HG03196 (cell line): ENCODE data around the gene ZNF639.
"Not testable (repeated sequence)": the region's sequence is repeated elsewhere in the genome, so short reads cannot be mapped to it uniquely, and the experiment has no call there.

Source experiments
- ATAC-seq: cut with Tn5 transposase; IDR thresholded peaks from one replicate; pipeline ENCODE4 v1.9.1; 2021; ENCODE audit not compliant: unreplicated experiment

The ZNF639 gene

GRCh38 chr3:179322286-179323196, at the start of gene ZNF639:
Gene ZNF639 (plus strand): TSS chr3:179323031. CDS start chr3:179328294, 5,263 bp downstream.
- ATAC-seq, result peak; percentile 78

GRCh38 chr3:179274434-179274833, 48.4 kb upstream of the ZNF639 start:
- ATAC-seq, result not testable (repeated sequence)

DNA sequence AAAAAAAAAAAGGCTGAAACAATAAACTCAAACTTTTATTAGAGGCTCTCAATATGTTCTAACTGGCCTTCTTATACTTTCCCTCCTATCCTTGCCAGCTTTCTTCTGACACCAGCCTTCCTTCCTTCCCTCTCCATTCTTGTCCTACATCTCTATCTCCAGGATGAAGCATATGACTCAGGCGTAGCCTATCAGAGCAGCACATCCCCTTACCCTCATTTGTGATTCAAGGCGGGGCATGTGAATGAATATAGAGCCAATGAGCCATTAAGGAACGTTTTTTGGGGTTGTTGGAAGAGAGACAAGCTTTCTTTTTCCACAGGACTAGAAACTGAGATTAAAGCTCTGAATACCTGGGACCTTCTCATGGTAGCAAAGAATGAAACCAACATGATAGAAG, 46.8 kb upstream of the ZNF639 start:
- no peak for ATAC-seq

DNA sequence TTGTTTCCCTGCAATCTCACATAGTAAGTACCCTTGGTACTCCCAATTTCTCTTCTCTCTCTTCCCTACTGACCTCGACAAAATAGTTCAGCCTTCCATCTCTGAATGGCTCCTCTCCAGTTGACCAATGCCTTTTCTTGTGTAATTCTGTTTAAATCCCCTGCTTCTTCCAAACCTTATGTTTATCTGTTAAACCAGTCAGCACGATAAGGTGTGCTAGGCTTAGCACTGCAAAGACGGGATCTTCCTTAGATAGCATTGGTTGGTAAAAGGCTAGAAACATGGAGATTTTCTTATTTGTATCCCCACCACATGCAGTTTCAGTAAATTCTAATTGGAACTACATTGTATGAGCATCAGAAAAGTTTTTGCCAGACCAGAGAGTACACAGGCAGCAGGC, 46.1 kb upstream of the ZNF639 start:
- no peak for ATAC-seq

DNA sequence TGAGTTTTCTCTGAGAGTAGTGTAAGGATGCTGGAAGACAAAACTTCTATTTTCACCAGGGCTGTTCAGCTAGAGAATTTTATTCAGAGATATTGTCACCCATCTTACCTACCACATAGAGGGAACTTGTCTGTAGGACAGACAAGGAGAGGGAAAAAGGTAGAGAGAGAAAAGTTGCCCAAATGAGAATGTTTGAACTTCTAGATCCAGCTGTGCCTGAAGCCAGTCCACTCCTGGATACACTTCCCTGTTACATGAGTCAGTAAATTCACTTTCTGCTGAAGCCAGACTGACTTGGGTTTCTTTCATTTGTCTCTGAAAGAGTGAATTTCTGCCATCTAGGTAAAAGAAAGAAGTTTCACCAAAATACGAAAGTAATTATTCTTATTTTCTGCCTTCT, 44.7 kb upstream of the ZNF639 start:
- ATAC-seq, result no peak

DNA sequence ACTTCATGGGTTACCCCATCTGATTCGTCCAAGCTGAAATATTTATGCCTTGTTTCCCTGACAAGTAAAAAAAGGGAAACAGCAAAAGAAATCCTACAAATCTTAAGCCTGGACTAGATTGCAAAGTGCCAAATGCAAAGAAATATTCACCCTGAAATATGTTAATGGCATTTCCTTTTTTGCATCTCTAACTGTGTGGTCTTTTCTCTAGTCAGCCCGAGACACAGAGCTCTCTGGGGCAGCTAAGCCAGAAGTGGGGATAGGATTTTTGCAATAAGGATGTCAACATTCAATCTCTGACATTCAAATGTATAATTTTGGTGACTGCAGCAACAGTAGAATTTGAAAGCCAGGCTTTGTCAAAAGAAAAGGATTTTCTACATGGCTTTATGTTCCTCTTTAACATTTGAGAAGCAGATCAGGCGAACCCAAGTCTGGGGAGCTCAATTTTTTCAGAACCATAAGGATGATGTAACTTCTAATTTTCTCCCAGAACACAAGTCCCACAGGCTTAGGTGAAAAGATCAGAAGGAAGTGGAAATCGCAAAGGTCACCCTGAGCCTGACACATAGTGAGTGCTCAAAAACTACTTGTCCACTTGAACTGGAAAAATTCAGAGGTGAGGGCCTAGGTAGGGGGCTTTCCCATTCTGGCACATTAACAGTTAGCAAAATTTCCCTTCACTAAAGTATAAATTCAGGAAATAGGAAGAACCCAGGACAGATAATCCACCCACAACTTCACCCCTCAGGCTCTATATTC, 43.7 kb upstream of the ZNF639 start:
- ATAC-seq, result no peak

DNA sequence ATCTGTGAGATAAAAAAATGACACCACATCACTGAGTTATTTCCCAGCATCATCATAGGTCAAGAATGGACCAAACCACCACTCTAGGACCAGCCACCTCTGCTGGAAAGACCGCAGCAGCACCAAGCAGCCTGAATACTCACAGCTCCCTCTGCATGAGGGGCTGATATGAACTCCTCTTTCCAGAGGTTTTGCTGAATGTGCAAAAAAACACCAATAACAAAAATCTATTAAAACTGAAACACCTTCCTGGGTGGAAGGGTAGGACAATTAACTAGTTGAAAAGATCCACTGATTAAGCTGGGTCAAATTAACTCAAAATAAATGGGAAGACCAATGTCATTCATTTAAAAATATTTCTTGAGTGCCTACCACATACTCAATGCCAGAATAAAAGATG, 43.0 kb upstream of the ZNF639 start:
- no peak for ATAC-seq

- ATAC-seq, result no peak
Measured at GRCh38 chr3:179281825-179282224, 41.0 kb upstream of the ZNF639 start.

- no peak for ATAC-seq
Measured at GRCh38 chr3:179286331-179286730, 36.5 kb upstream of the ZNF639 start.

DNA sequence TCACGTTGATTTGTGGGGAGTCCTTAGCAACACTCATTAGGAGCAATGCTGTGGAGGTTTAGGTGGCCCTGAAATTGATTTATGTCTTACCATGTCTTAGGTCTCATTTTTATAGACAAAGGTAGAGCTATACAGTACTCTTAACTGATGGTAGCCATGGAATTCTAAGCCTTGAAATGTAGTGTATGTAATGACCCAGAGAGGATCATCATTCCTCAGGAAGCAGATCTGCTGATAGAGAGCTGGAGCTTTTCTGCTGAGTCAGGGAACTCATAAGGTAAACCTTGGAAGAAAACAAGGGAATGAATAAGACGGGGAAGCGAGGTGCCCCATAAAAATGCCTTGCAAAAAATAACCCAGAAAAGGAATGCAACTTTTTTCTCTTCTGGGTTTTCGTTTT, 34.0 kb upstream of the ZNF639 start:
- no peak for ATAC-seq

GRCh38 chr3:179289295-179289694, 33.5 kb upstream of the ZNF639 start:
- ATAC-seq, result no peak

DNA sequence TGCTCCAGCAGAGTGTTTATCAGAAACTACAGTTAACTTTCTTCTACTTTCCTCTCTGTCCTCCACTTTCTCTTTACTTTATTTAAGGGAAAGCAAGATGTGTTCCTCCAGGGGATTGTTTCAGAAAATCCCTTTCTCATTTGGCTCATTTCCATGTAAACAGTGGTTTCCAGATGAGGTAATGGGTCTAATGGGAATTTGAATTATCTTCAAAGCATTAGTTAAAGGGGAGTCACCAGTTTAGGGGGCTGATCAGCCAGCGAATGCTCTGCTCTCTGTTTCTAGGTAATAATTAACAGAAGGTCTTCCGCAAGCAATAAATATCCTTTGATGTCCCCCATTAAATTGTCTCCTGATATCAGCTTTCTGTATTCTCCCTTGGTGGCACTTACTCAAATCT, 30.4 kb upstream of the ZNF639 start:
- ATAC-seq, result no peak

DNA sequence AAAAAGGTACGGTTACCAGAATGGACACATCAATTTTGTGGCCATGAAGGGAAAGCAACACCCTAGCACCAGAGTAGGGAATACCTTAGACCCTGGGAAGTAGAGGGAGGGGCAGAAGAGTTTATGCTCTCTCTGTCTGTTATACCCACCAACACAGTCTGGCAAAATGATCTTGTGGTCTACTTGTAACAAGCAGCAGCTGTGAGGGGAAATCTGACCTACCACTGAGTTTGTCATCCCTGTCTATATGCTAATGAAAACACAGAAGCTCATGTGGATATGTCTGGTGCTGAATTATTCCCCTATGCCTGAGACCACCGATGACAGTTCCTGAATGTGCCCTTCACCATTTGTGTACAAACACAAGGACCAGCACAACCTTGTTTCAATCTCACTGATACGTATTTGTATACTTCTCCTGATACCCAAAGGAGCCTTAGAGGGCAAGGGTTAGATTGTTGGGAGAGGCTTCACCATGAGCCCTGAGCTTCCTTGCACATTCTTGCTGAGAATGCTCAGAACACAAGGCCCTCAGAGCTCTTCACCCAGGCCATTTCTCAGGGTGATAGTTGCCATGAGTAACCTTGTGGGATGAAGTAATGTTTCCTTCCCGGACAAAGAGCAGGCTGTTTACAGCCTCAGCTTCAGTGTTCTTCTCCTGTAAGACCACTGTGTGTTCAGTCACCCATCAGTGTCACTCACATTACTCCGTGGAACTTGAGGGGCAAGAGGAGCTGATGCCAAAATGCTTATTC, 24.7 kb upstream of the ZNF639 start:
- ATAC-seq, result no peak

DNA sequence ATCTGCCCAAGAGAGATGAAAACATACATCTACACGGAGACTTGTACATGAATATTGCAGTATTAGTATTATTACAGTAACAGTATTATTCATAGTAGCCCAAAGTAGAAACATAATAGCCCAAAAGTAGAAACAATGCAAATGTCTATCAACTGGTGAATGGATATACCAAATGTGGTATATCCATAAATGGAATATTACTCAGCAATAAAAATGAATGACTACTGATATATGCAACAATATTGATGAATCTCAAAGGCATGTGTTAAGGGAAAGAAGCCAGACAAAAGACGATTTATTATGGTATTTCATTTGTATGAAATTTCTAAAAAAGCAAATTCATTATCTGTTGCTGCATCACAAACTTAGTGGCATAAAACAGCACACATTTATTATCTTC, 23.5 kb upstream of the ZNF639 start:
- no peak for ATAC-seq

DNA sequence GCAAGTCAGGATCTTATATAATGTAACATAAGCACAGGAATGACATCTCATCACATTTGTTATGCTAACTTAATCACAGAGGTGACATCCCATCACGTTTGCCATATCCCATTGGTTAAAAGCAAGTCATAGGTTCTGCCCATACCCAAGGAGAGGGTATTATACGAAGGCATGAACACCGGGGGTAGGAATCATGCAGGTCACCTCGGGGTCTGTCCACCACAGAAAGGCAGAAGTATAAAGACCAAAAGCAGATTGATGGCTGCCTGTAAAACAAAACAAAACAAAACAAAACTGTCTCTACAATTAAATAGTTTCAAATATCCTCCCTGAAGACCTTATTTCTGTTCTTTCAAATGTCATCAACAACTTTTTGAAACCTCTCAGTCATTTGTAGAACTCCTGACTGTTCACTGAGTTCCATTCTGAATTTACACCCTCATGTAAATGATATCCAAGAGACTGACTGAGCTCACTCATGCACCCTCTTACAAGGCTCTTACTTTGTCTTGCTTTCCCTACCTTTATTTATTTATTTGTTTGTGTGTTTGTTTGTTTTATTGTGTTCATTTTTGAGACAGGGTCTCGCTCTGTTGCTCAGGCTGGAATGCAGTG, 22.7 kb upstream of the ZNF639 start:
- no peak for ATAC-seq

DNA sequence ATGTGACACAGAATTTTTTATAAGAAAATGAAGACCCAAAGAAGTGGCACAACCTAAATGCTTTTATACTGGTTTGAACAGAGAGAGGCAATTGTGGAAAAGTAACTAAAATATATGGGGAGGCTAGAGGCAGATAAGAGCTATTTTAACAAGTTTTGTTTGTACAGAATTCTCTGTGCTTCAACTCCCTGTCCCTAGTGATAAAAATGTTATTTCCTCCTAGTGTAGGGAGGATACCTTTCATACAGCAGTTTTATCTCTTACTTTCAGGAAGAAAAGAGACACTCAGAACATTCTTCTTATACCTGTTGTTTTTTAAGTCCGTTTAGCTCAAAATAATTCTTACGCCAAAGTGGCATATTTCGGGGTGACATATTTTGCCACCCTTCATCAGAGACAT, 21.2 kb upstream of the ZNF639 start:
- ATAC-seq, result no peak

DNA sequence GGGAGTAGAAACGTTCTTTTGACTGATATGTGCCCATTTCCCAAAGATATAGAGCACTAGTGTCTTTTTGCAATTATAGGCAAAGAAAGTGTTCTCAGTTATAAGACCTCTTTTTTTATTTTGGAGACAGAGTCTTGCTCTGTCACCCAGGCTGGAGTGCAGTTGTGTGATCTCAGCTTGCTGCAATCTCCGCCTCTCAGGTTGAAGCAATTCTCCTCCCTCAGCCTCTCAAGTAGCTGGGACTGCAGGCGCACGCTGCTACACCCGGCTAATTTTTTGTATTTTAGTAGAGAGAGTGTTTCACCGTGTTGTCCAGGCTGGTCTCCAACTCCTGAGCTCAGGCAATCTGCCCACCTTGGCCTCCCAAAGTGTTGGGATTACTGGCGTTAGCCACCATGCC, 20.7 kb upstream of the ZNF639 start:
- no peak for ATAC-seq

DNA sequence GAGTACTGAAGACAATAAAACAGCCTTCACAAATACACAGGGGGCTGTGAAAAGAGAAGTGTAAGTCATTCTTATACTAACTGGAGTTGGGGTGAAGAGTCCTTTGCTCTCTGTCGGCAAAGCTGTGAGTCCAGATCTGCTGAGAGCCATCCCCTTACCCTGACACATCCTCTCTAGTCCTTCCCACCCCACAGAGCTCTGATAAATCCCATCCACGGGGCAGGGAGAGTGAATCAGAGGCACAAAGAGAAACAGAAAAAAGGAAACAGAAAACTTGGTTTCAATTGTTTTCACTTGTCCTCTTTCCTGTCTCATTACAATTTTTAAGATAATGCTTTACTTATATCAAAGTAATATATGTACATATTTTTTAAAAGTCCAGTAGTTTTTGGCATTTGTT, 18.2 kb upstream of the ZNF639 start:
- no peak for ATAC-seq

- not testable (repeated sequence) for ATAC-seq
Measured at GRCh38 chr3:179307362-179307761, 15.5 kb upstream of the ZNF639 start.

GRCh38 chr3:179308001-179308400, 14.8 kb upstream of the ZNF639 start:
- no peak for ATAC-seq
